Caco-2 (cell line): Measurements from ENCODE around the gene PICK1. TPM values are rescaled to one million over a fixed set of nuclear protein-coding genes. Genes with fewer than 3 reads are reported as not detected.
"Not testable (repeated sequence)": the region's sequence is repeated elsewhere in the genome, so short reads cannot be mapped to it uniquely, and the experiment has no call there.

ENCODE experiments used
- BruUV-seq: library from RNA; stranded (reverse); fragments of 400-500 nt; replicated peaks from 2 replicates; lab custom pipeline; 2021; lab: Mats Ljungman, UMichigan
- CTCF ChIA-PET: fragments of 300-600 bp; sonication (Branson Sonifier 250); formaldehyde crosslinking; loops from one replicate; lab custom pipeline; 2022; ENCODE audit warnings: antibody characterized with exemption; lab: Charles Lee
- POLR2A ChIA-PET: fragments of 300-600 bp; sonication (Branson Sonifier 250); formaldehyde crosslinking; loops from one replicate; lab custom pipeline; 2022; ENCODE audit warnings: antibody characterized with exemption; lab: Charles Lee
- DNase-seq, 2 experiments: peaks; one replicate each; pipeline versions ENCODE4 v3.0.0 to v3.0.0-alpha.2; 2020 to 2022
- H3K27me3 ChIP-seq: replicated peaks from 2 replicates; pipeline ENCODE4 v1.6.0; 2011; ENCODE audit warnings: low read length; ENCODE audit not compliant: control insufficient read depth, insufficient read depth
- H3K36me3 ChIP-seq: 2 replicates; pipeline ENCODE4 v1.5.1; 2011; ENCODE audit warnings: low read length; ENCODE audit not compliant: control insufficient read depth, insufficient read depth
- H3K4me1 ChIP-seq: fragments of 250-450 bp; sonication (Bioruptor Pico); 2 replicates; pipeline ENCODE4 v1.5.1; 2020; ENCODE audit warnings: mild to moderate bottlenecking
- H3K4me3 ChIP-seq: 2 replicates; pipeline ENCODE4 v1.5.1; 2011; ENCODE audit warnings: low read depth, mild to moderate bottlenecking, control low read depth, low read length
- H3K9me3 ChIP-seq: fragments of 250-450 bp; sonication (Bioruptor Pico); 2 replicates; pipeline ENCODE4 v1.5.1; 2020; ENCODE audit warnings: mild to moderate bottlenecking, moderate library complexity
- H3K27ac Mint-ChIP-seq: one replicate; pipeline ENCODE4 v1.8.0; 2022; ENCODE audit warnings: mixed read lengths; ENCODE audit not compliant: unreplicated experiment
- H3K27me3 Mint-ChIP-seq: one replicate; pipeline ENCODE4 v1.8.0; 2022; ENCODE audit warnings: mixed read lengths; ENCODE audit not compliant: insufficient read depth, unreplicated experiment
- H3K36me3 Mint-ChIP-seq: one replicate; pipeline ENCODE4 v1.8.0; 2022; ENCODE audit warnings: mild to moderate bottlenecking, mixed read lengths; ENCODE audit not compliant: insufficient read depth, unreplicated experiment
- H3K4me1 Mint-ChIP-seq: one replicate; pipeline ENCODE4 v1.8.0; 2022; ENCODE audit warnings: low read depth, mixed read lengths; ENCODE audit not compliant: unreplicated experiment
- H3K4me3 Mint-ChIP-seq: one replicate; pipeline ENCODE4 v1.8.0; 2022; ENCODE audit warnings: mild to moderate bottlenecking, moderate library complexity, mixed read lengths; ENCODE audit not compliant: unreplicated experiment
- H3K9me3 Mint-ChIP-seq: one replicate; pipeline ENCODE4 v1.8.0; 2022; ENCODE audit warnings: mixed read lengths; ENCODE audit not compliant: unreplicated experiment
- intact Hi-C: fragments of 100-400 bp; cut with micrococcal nuclease; formaldehyde crosslinking; loops from one replicate; pipeline ENCODE4 v1.10.0; 2022; ENCODE audit not compliant: unreplicated experiment
- total RNA-seq: library from RNA; stranded (reverse); gene quantifications from 2 replicates; pipeline ENCODE4 v1.2.3, GENCODE V29; 2022
- TF ChIP-seq, protein P1 (sequence below), 2 experiments: fragments of 200-600 bp in 1 of 2; IDR thresholded peaks; 1 replicate in 1 of 2; 2 replicates in 1 of 2; pipeline versions ENCODE4 v1.5.1 to v1.8.0; 2011 to 2022; ENCODE audit warnings: antibody characterized with exemption in 1 of 2, control low read depth in 1 of 2, inconsistent platforms in 1 of 2, low read depth in 1 of 2, low read length in 1 of 2, mild to moderate bottlenecking in 1 of 2, moderate library complexity in 1 of 2; ENCODE audit not compliant: insufficient read depth in 1 of 2, severe bottlenecking in 1 of 2, unreplicated experiment in 1 of 2

PICK1 gene
- total RNA-seq, 1 experiment from 2014 or later: 41.1 TPM

DNA sequence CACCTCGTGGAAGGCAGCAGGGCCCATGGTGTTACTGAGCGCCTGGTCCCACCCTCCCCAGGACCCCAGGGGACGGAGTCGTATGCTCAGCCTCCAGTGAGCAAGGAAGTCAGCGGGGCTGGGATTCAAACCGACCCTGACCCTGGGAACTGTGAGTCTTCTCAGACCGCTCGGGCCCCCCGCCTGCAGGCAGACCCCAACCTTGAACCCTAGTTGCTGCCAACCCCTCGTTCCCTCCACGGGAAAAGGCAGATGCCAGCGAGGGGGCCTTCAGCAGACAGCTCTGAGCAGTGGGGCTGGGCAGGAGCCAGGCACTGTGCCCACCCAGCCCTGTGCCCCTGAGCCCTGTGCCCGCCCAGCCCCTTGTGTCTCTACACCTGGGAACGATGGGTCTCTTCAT, 20.4 kb downstream of the PICK1 start:
- TF ChIP-seq, protein P1, sequence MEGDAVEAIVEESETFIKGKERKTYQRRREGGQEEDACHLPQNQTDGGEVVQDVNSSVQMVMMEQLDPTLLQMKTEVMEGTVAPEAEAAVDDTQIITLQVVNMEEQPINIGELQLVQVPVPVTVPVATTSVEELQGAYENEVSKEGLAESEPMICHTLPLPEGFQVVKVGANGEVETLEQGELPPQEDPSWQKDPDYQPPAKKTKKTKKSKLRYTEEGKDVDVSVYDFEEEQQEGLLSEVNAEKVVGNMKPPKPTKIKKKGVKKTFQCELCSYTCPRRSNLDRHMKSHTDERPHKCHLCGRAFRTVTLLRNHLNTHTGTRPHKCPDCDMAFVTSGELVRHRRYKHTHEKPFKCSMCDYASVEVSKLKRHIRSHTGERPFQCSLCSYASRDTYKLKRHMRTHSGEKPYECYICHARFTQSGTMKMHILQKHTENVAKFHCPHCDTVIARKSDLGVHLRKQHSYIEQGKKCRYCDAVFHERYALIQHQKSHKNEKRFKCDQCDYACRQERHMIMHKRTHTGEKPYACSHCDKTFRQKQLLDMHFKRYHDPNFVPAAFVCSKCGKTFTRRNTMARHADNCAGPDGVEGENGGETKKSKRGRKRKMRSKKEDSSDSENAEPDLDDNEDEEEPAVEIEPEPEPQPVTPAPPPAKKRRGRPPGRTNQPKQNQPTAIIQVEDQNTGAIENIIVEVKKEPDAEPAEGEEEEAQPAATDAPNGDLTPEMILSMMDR (IDR thresholded peaks at IDR 0.05; ENCODE audit: insufficient read depth in 1 of 2, low read depth in 1 of 2, low read length in 1 of 2, severe bottlenecking in 1 of 2, unreplicated experiment in 1 of 2): no peak
- Histone ChIP-seq H3K4me1 (no peaks in the 10 kb centered on the region), H3K27me3 (no peaks in the 10 kb centered on the region), H3K4me3 (no peak overlapping the region), H3K9me3 (no peaks in the 10 kb centered on the region), H3K36me3 (peaks cover 3% of the 10 kb centered on the region)
- ChIA-PET POLR2A (no interaction called here), CTCF (no interaction called here)
- no peaks in the 10 kb centered on the region for H3K9me3 Mint-ChIP-seq
- no peaks in the 10 kb centered on the region for H3K27me3 Mint-ChIP-seq
- H3K36me3 Mint-ChIP-seq: no peaks in the 10 kb centered on the region
- H3K4me1 Mint-ChIP-seq: no peaks in the 10 kb centered on the region
- intact Hi-C loops: no loop called here
- no peak overlapping the region for H3K27ac Mint-ChIP-seq
- DNase-seq: no peak
- no TSS peak for BruUV-seq
- H3K4me3 Mint-ChIP-seq: no peak overlapping the region

DNA sequence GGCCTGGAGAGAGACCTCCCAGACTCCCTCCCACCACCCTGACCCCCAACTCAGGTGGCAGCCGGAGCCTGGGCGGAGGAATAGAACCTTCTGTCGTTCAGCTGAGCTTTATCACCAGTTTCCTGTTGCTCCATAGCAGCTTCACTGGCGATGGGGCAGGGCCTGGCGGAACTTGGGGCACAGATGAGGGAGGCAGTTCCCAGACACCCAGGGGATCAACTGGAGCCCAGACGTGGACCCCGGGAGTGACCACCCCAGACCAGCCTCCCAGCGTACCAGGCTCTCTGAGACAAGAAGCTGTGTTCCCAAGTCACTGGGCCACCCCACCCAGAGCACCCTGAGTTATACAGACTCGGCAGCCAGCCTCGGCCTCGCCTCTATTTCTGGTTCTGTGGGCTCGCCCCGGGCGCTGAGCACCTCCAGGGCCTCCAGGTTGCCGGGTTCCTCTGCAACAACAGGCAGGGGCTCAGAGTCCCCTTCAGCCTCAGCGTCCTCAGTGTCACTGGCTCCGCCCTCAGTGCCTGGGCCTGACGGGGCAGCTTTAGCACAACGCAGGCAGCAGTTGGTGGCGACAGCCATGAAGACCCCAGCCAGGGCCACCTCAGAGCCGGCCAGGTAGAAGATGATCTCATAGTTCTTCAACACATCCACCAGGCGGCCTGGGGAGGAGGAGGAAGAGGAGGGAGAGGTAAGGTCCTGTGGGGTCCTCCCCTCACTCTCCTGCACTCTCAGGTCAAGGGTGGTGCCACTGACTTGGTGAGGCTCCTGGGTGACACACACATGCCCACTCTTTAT, 21.0 kb downstream of the PICK1 start:
- Mint-ChIP-seq H3K9me3 (no peaks in the 10 kb centered on the region), H3K27me3 (no peaks in the 10 kb centered on the region), H3K4me3 (no peak overlapping the region), H3K4me1 (no peaks in the 10 kb centered on the region), H3K27ac (no peak overlapping the region), H3K36me3 (no peaks in the 10 kb centered on the region)
- CTCF ChIA-PET: no interaction called here
- POLR2A ChIA-PET: no interaction called here
- Histone ChIP-seq H3K27me3 (no peaks in the 10 kb centered on the region), H3K36me3 (0 out of 2 replicates have a peak, but pooled peaks cover 1% of the 10 kb centered on the region), H3K4me1 (no peaks in the 10 kb centered on the region), H3K9me3 (no peaks in the 10 kb centered on the region), H3K4me3 (no peak overlapping the region)
- DNase-seq: no peak
- no TSS peak for BruUV-seq
- TF ChIP-seq, protein P1 (IDR thresholded peaks at IDR 0.05; ENCODE audit: insufficient read depth in 1 of 2, low read depth in 1 of 2, low read length in 1 of 2, severe bottlenecking in 1 of 2, unreplicated experiment in 1 of 2): no peak
- intact Hi-C loops: no loop called here

DNA sequence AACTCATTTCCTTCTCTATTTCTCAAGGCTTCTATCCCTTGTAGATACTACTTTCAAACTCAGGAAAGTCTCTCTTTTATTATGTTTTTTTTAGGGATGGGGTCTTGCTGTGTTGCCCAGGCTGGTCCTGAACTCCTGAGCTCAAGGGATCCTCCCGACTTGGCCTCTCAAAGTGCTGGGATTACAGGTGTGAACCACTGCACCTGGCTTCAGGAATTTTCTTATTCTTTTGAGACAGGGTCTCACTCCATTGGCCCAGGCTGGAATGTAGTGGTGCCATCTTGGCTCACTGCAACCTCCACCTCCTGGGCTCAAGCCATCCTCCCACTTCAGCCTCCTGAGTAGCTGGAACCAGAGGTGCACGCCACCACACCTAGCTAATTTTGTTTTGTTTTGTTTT, 22.0 kb downstream of the PICK1 start:
- H3K4me3 ChIP-seq, H3K9me3 Mint-ChIP-seq, BruUV-seq, POLR2A ChIA-PET, H3K36me3 ChIP-seq, DNase-seq, intact Hi-C loops, H3K4me1 Mint-ChIP-seq, H3K4me3 Mint-ChIP-seq, H3K9me3 ChIP-seq, H3K27me3 Mint-ChIP-seq, H3K36me3 Mint-ChIP-seq, H3K4me1 ChIP-seq, H3K27me3 ChIP-seq, H3K27ac Mint-ChIP-seq: not testable (repeated sequence)
- CTCF ChIA-PET: interaction anchor here (0.8 kb wide), 1 partner anchor 25 kb away, joined by 6 read pairs; no protein-coding TSS in a partner anchor
